Measurements from ENCODE around the gene BLVRA.
"Not testable (repeated sequence)": the region's sequence is repeated elsewhere in the genome, so short reads cannot be mapped to it uniquely, and the experiment has no call there.

Gene BLVRA

DNA sequence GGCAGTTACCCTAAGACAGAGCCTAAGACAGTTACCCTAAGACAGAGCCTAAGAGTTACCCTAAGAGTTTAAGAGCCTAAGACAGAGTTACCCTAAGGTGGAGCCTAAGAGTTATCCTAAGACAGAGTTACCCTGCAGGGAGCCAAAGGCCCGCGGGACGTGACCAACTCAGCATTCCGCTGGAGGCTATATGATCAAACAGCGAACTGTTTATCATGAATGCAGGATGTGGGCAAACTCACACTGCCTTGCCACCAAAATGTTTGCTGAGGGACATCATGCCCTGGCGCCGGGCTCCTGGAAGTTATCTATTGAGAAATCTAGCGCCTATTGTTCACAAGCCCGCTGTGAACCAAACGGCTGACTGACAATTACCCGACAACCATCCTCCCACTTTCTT, 49.9 kb downstream of the BLVRA start:
- peak; percentile 5 for DNase-seq (ENCODE audit: low read depth)

DNA sequence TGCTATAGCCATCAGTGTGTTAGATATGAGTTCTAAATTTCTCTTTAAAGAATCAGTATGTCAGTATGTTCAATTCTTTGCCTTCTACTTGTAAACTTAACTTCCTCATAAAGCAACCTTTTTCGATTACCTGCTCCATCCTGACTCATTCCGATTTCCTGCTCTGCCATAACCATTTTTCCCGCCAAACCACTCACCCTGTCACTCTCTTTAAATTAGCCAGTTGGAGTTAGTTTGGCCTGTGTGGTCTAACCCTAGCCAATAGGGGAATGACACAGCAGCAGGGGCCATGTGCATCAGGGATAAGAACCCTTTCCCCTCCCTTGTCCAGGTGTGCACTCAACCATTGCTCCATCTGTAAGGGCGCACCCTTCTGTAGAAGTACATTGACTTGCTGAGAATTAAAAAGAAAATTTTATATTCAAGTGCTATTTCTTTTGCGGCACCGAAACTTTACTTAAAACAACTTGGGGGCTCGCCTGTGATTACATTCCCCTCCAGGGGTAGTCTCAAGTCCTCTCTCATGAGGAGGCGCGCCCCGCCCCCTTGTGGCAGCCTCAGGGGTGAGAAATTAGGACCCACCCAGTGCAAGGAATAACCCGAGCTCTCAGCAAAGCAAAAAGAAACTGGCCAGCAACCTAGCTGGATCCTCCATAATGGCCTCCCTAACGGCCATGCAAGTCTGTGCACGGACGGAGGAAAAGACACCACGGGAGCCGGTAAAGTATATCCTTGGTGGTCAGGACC, 51.9 kb downstream of the BLVRA start:
- DNase-seq (ENCODE audit: low read depth) = not testable (repeated sequence)

DNA sequence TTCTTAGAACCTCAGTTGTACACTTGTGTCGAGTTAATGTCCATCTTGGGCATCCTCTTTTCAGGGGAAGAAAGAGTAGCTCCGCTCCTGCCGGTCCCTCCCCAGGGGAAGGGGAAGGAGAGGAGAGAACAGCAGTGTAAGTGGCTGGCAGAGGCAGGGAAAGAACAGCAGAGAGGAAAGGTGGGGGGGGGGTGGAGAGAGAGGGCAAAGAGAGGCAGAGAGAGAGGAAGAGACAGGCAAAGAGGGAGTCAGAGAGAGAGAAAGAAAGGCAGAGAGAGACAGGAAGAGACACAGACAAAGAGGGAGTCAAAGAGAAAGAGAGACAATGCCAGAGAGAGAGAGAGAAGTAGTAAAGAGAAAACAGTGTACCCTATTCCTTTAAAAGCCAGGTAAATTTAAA, 56.9 kb downstream of the BLVRA start:
- no peak for DNase-seq (ENCODE audit: low read depth)

DNA sequence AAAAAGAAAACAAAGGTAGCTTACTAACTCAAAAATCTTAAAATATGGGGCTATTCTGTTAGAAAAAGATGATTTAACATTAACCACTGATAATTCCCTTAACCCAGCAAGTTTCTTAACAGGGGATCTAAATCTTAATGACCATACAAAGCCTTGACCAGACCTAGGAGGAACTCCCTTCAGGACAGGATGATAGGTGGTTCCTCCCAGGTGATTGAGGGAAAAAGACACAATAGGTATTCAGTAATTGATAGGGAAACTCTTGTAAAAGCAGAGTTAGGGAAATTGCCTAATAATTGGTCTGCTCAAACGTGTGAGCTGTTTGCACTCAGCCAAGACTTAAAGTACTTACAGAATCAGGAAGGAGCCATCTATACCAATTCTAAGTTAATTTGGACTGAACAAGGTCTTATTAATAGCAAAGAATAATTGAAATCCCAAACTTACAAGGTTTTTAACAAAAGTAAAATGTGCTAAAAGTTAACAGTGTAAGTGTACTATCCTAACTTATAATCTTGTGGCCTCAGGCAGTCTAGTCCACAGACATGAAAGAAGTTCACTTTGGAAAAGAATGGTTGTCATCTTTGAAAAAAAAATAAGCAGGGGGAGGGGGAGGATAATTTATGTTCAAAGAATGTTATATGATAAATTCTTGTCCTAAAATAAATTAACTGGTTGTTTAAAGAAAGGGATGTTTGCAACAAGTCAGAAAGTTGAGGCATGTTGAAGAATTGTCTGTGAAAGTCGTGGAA, 57.7 kb downstream of the BLVRA start:
- DNase-seq (ENCODE audit: low read depth) = not testable (repeated sequence)

DNA sequence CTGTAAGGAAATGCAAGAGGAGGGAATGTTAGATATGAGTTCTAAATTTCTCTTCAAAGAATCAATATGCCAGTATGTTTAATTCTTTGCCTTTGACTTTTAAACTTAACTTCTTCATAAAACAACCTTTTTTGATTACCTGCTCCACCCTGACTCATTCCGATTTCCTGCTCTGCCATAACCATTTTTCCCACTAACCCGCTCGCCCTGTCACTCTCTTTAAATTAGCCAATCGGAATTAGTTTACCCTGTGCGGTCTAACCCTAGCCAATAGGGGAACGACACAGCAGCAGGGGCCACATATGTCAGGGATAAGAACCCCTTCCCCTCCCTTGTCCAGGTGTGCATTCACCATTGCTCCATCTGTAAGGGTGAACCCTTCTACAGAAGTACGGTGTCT, 64.9 kb downstream of the BLVRA start:
- not testable (repeated sequence) for DNase-seq (ENCODE audit: low read depth)

DNA sequence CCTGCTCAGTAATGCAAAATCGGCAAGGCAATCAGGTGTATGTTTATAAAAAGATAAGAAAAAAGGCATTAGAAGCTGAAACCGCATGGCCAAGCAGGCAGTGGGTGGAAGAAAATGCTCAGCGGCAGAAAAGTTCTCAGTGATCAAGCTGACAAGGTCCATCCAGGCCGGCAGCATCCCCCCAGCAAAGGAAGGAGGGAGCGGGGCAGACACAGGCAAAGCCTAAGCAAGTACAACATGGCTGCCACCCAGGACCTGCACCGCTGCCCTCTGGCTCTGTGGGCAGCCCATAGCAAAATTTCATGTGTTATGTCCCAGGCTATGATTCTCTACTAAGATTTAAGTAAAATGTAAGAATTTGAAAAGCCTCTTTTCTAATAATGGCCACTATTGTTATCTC, 65.5 kb downstream of the BLVRA start:
- no peak for DNase-seq (ENCODE audit: low read depth)

DNA sequence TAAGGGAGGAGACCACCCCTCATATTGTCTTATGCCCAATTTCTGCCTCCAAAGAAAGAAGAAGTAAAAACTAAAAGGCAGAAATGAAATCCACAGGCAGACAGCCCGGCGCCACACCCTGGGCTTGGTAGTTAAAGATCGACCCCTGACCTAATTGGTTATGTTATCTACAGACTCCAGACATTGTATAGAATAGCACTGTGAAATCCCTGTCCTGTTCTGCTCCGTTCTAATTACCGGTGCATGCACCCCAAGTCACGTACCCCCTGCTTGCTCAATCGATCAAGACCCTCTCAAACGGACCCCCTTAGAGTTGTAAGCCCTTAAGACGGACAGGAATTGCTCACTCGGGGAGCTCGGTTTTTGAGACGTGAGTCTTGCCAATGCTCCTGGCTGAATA, 66.0 kb downstream of the BLVRA start:
- DNase-seq (ENCODE audit: low read depth) = not testable (repeated sequence)

DNA sequence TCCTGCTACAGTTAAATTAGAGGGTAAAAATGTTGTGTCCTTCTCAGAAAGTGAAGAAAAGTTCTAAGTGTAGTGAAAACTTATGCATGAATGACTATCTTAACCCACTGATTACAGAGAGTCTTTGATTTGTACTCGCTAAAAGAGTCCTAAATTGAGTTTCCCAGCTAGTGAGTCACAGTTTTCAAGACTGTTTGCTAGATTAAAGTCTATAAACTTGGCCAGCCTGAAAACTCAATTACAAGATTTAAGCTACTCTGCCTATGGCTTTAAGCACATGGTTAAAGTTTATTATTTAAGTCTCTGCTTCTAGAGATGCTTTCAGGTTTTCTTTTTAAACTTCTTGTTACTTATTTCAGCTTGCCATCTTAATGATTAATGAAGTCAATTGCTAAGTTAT, 66.5 kb downstream of the BLVRA start:
- no peak for DNase-seq (ENCODE audit: low read depth)

DNA sequence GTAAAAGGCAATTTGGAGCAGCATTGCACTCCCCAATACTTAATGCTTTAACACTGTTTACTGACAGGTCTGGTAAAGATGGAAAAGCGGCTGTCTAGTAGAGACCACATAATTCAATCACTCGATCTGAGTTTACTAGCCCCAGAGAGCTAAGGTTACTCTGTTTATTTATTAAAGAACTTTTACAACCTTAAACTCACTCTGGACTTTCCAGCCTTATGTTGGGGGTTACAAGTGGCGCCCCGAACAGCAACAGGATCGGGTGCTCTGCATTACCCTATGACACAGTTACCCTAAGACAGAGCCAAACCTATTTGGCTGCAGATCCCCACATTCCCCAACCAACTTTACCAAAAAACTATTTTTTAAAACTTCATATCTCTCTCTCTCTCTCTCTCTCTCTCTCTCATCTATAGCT, 66.9 kb downstream of the BLVRA start:
- DNase-seq (ENCODE audit: low read depth) = no peak

DNA sequence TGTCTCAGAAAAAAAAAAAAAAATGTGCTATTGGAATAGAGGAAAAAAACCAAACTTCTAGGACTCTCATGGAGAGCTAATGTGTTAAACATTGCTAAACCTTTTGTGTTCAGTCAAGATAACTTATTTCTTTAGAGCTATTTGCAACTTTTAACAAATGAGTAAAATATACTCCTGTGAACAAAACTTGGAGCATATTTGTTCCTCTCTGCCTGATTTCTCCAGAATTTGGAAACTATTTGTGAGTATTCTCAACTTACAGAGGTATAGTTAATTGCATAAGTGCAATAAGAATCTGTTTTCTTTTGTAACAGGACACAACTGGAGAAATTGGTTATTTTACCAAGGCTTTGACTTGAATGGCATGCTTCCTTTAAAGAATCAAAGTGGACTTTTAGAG, 72.4 kb downstream of the BLVRA start:
- DNase-seq (ENCODE audit: low read depth) = not testable (repeated sequence)

DNA sequence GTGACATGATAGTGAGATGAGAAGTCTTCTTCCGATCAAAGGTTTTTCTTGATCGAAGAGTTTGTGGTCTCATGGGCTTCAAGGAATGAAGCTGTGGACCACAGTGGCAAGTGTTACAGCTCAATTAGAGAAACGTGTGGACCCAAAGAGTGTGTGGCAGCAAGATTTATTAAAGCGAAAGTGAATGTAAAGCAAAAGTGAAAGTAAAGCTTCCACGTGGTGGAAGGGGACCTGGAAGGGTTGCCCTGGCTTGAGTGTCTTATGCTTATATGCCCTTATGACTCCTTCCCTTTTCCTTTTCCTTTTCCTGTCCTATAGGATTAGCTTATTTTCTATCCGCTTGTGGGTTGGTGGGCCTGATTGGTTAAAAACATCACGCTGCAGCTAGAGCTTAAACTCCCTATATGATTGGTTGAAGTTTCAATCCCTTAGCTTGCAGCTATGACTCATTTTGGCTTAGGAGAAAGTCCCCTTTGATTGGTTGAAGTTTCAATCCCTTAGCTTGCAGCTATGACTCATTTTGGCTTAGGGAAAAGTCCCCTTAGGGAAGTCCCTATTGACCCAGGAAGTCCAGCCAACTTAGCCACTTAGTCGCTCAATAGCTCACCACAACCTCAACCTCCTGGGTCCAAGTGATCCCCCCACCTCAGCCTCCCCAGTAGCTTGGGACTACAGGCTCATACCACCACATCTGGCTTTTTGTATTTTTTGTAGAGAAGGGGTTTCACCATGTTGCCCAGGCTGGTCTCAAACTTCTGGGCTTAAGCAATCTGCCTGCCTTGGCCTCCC, 76.2 kb downstream of the BLVRA start:
- peak; percentile 28 for DNase-seq (ENCODE audit: low read depth)

DNA sequence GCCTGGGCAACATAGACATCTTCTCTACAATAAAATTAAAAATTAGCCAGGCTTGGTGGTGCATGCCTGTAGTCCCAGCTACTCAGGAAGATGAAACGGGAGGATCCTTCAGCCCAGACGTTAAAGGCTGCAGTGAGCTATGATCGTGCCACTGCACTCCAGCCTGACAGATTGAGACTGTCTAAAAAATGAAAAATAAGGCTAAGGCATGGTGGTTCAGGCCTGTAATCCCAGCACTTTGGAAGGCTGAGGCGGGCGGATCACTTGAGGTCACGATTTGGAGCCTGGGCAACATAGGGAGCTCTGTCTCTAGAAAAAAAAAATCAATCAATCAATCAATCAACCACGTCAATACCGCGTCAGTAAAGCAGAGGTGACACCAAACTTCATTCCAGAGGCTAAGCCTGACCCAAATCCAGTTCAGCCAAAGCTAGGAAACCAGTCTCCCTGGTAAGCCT, 79.8 kb downstream of the BLVRA start:
- no peak for DNase-seq (ENCODE audit: low read depth)

DNA sequence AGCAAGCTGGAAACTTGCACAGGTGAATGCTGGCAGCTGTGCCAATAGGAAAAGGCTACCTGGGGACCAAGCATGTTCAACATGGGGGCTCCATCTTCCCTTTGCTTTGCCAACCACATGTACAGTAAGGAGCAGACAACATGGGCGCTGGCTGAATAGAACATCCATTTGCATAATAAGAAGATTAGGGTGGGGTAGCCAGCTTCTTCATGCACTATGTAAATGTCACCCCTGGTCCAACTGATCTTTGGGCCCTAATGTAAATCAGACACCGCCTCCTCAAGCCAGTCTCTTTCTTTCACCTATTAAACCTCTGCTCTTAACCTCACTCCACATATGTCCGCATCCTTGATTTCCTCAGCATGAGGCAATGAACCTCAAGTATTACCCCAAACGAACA, 84.8 kb downstream of the BLVRA start:
- DNase-seq (ENCODE audit: low read depth) = no peak

DNA sequence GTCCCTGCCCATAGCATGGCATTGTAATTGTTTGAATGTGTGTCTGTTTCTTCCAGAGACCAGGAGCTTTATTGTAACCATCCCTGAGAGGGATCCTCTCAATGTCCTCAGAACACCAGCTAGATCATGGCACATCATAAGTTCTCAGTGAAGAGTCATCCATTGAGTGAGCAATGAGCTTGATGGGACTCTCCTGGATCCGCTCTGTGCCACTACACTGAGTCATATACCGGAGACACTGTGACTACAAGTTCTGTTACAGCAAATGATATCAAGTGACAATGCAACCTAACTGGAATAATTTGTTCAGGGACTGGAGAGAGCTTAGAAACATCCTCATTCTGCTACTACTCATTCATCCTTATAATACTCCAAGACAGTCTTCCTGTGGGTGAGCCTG, 85.8 kb downstream of the BLVRA start:
- no peak for DNase-seq (ENCODE audit: low read depth)

DNA sequence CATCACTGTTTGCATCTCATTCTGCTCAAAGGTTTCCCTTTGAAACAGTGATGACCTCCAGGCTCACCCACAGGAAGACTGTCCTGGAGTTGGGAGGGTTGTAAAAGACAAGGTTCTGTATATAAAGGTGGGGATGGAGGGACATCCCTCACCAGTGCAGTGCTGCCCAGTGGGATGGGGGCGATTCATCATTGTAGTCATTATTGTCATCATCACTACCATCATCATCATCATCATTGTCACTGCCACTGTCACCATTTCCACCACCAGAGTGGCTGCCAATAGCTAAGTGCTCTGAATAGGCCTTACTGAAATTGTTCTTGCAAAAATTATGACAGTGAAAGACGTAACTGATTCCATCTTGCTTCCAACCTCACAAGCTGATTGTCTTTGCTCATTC, 86.2 kb downstream of the BLVRA start:
- DNase-seq (ENCODE audit: low read depth) = no peak

DNA sequence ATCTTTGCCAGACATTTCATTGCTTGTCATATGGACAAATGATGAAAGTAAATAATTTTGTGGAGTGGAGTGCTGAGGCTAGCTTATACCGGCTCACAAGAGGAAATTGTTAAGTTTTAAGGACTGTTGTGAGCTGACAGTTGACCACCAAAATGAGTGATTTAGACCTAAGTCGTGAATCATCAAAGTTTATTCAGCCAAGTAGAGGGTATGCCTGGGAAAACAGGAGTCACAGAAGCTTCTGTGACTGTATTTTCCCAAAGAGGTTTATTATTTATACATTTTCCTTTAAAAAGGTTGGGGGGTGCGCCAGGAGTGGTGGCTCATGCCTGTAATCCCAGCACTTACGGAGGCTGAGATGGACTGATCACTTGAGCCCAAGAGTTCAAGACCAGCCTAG, 89.0 kb downstream of the BLVRA start:
- DNase-seq (ENCODE audit: low read depth) = no peak

DNA sequence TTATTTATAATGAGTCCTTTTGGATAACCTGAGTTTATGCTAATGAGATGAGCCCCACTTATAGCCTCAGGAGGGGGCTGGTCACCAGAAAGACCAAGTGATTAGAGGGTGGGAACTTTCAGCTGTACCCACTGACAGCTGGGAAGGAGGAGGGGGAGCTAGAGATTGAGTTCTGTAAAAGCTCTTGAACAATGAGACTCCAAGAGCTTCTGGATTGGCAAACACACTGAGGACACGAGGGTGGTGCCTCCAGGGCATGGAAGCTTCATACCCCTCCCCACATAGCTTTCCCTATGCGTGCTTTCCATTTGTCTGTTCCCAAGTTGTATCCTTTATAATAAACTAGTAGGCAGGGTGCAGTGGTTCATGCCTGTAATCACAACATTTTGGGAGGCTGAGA, 90.6 kb downstream of the BLVRA start:
- no peak for DNase-seq (ENCODE audit: low read depth)

DNA sequence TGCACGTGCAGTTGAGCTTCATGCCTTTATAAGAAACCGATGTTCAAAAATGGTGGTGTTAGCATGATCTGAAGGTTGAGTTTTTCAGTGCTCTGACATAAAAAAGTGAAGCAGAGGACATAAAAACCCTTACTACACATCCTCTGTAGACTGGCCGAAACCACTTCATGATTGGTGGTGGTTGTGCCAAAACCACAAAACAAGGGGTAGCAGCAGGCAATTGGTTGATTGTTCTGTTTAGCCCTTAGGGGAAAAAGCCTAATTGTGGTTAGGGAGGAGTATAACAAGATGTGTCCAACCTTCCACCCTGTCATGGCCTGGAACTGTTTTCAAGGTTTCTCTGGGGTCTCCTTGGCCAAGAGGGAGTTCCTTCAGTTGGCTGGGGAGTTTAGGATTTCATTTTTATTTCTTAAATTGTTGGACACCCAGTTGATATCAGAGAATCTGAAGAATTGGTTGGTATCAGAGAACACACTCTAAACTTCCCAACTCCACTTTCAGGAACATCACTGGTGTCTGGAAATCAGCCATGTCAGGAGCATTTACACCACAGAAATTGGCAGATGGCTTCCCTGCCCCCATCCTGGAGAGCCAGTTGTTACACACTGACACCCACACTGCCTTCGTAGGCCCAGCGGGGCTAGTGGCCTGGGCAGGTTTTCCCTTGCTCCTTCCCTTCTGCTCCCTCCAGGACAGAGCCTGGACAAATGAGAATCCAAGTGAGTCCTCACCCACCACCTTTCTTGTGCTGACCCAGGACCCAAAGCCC, 92.1 kb downstream of the BLVRA start:
- no peak for DNase-seq (ENCODE audit: low read depth)

DNA sequence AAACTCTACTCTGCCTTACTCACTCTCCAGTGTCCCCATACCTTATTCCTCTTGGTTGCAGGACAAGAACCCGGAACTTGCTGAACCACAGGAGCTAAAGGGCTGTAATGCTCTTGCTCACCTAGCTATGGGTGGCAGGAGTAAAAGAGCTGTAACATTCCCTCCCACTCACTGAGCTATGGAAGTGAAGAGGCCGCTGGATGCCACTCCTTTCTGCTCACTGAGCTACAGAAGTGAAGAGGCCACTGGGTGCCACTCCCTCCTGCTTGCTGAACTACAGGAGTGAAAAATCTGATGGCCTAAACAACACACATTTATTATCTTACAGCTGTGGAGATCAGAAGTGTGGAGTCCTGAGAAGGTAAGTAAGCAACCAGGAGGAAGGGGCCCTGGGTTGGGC, 93.3 kb downstream of the BLVRA start:
- no peak for DNase-seq (ENCODE audit: low read depth)

DNA sequence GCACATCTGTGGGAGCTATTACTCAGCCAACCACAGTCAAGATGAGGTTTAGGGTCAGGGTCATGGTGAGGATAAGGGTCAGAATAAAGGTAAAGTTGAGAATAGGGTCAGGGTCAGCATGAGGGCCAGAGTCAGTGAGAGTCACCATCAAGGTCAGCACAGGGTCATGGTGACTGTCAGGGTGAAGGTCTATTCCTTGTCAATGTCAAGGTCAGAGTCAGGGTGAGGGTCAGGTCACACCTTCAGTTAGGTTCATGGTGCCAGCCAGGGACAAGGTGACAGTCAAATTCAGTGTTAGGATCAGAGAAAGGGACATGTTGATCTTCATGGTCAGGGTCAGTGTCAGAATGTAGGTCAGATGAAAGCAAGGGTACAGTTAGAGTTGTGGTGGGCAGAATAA, 96.7 kb downstream of the BLVRA start:
- DNase-seq (ENCODE audit: low read depth) = no peak

DNA sequence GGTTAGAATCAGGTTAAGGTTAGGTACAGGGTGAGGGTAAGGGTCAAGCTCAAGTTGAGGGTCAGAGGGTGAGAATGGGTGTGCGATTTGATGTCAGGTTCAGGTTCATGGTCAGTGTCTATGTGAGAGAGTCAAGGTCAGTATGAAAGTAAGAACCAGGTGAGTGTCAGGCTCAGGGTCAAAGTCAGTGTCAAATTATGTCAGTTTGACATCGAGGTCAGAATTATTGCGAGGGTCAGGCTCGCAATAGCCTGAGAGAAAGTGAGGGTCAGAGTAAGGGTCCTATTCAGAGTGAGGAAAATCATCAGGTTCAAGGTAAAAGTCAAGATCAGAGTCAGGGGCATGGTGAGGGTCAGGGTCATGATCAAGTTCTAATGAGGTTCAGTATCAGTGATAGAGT, 97.8 kb downstream of the BLVRA start:
- no peak for DNase-seq (ENCODE audit: low read depth)
